GM12892 (cell line): ENCODE results near the gene FGR.
A peak's percentile ranks its signal among the peaks of the same experiment; 100 is the strongest.

ENCODE experiments used
- DNase-seq: peaks from one replicate; pipeline ENCODE4 v3.0.0; 2011; ENCODE audit not compliant: insufficient read length
- FAIRE-seq: peaks from 2 replicates; lab custom pipeline; 2011; peaks lifted over from hg19 to GRCh38; lab: Jason Lieb, UNC
- POLR2A ChIP-seq: IDR thresholded peaks from 2 replicates; pipeline ENCODE4 v1.6.1; 2011; ENCODE audit warnings: low read depth, low read length, control low read depth
- POLR2AphosphoS5 ChIP-seq: IDR thresholded peaks from 2 replicates; pipeline ENCODE4 v1.6.1; 2011; ENCODE audit warnings: low read depth, low read length, control low read depth
- TAF1 ChIP-seq: IDR thresholded peaks from 2 replicates; pipeline ENCODE4 v1.6.1; 2011; ENCODE audit warnings: low read depth, mild to moderate bottlenecking, control low read depth, low read length, borderline replicate concordance

Gene FGR

GRCh38 chr1:27567971-27568299, 67.0 kb downstream of the FGR start:
- DNase-seq (no peak), FAIRE-seq (no peak)
- no peak for TF ChIP-seq TAF1
- no peak for TF ChIP-seq POLR2AphosphoS5
- TF ChIP-seq POLR2A: no peak

- TF ChIP-seq POLR2A (no peak), POLR2AphosphoS5 (no peak), TAF1 (no peak)
- FAIRE-seq: no peak
- DNase-seq: no peak
These were observed 67.8 kb downstream of the FGR start for GRCh38 chr1:27567146-27567526.

DNA sequence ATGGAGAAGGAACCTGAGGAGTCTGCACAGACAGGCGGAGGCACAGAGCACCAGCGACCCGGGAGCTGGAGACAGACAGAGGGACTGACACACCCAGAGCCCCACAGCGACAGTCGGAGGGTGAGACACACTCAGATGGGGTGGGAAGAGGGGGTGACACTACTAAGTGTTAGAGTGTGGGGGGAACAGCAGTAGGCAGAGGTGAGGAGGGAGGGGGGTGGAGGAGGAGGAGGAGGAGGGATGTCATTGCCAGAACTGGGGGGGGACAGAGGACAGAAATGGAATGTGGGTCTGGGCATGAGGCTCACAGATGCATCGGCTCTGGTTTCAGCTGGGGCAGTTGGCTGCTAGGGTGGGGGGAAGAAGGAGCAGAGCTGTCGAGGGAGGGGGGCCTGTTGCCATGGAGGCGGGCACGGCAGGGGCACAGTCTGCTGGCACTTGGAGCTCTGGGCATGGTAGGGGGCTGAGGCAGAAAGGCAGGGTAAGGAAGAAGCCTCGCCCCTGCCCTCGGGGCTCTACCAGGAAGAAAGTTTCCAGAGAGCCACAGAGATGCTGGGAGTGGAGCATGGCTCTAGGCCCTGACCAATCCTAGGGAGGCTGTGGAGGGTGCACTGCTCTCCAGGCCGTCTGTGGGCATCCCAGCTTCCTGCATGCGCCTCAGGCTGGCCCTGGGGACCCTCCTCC, 68.4 kb downstream of the FGR start:
- FAIRE-seq (no peak), DNase-seq (no peak)
- no peak for TF ChIP-seq POLR2A
- TF ChIP-seq POLR2AphosphoS5: no peak
- TF ChIP-seq TAF1: no peak

DNA sequence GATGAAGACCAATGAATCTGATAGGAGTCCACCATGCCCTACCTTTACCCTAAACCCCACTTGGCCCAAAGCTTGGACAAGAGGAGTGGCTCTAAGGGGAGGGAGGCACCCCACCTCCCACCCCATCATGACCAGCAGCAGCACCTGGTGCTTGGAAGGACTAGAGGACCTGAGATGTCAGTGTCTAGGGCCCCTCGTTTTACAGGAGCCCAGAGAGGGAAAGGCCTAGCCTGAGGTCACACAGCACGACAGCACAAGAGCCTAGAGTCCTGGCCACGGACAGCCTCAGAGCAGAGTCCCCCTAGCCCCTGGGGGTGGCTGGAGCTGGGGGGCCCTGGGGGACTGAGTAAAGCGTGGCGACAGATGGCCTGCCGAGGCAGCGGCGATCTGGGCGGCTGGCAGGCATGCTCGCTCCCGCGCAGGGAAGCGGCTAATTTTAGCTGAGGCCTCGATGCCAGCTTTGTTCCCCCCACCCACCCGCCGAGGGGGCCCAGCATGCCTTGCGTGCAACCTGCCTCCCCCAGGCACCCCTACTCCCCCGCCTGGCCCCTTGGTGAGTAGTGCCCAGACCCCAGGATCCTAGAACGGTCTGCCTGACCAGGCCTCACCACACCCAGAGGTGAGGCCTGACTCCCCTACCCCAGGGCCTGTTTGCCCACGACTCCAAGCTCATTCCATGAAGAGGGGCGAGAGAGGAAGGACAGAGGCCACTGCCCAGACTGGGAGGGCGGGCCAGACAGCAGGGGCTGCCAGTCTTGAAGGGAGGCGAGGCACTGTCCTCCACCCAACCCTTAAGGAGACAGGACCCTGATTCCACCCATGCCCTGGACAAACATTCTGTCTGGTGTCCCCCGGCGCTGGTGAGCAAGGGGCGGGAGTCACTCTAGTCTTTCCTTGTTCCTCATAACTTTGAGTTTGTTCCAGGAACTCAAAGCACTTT, 70.0 kb downstream of the FGR start:
- no peak for FAIRE-seq
- no peak for TF ChIP-seq POLR2AphosphoS5
- TF ChIP-seq POLR2A: no peak
- no peak for TF ChIP-seq TAF1

DNA sequence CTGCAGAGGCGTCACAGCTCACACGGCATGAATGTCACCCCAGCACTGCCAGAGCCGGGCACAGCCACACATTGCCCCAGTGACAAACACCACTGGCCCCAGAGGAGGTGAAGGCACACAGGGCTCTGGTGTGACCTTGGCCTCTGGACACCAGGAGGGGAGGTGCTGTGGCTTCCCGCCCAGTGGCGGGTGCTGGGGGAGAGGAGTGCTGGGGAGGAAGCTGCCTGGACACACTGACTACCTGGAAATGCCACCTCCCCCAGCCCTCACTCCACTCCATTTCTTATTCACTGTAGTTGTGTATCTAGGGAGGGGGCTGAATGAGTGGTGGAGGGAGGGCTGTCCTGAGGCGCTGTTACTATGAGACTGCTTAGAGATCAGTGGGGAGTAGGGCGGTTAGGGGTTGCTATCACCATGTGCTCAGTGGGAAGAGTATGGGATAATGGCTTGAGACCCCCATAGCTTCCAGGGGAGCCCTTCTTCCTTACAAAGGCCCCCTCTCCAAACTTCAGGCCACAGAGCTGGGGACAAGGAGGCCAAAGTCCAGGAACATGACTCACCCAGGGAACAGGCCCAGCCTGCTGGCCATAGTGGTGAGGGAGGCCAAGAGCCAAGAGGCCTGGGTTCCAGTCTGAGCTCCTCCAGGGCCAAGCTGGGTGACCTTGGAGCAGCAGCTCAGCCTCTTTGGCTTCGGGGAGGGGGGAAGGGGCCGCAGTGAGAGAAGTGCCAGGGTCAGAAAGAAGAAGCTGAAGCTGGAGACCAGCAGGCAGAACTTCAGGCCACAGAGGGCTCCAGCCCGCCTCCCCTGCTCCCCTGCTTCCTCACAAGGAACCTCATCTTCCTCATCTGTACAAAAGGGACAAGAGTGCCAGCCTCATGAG, 71.2 kb downstream of the FGR start:
- TF ChIP-seq POLR2A (no peak), POLR2AphosphoS5 (no peak), TAF1 (no peak)
- no peak for DNase-seq
- no peak for FAIRE-seq

More for the DNA sequence above, 70.0 kb downstream of the FGR start:
- no peak for DNase-seq

DNA sequence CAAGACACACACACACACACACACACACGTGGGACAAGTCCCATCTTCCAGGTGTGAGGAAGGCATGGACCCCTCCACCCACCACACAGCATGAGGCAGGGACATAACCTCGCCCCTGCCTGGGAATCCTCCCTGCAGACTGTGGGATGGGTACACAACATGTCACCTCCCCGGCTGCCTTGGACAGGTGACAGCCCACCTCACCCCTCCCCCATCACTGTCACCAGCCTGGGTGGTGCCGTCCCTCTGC, 71.7 kb downstream of the FGR start:
- no peak for FAIRE-seq
- TF ChIP-seq POLR2A (no peak), POLR2AphosphoS5 (no peak), TAF1 (no peak)
- no peak for DNase-seq

GRCh38 chr1:27562534-27563340, 72.2 kb downstream of the FGR start:
- DNase-seq: no peak
- peak; percentile 50 for FAIRE-seq

More at GRCh38 chr1:27562534-27563340, 72.2 kb downstream of the FGR start:
- TF ChIP-seq TAF1: no peak
- no peak for TF ChIP-seq POLR2AphosphoS5
